ENCODE data around the gene PCDHA5.

PCDHA5 gene

GRCh38 chr5:140868721-140869554 is 47.5 kb downstream of the PCDHA5 start, which contains the start of gene PCDHA11:
Gene PCDHA11, plus strand, starts transcription at chr5:140868957. Its CDS starts 147 bp downstream, at chr5:140869104.
- DNase-seq, result peak; percentile 9

- DNase-seq, result peak; percentile 12
Measured at GRCh38 chr5:140869555-140869886, 48.1 kb downstream of the PCDHA5 start.

GRCh38 chr5:140870221-140871201 is 49.1 kb downstream of the PCDHA5 start:
- DNase-seq, result no peak

Data from NCI-H2107 (cell line).